ENCODE data around the gene PKP1. TPM values are rescaled to one million over a fixed set of nuclear protein-coding genes. Genes with fewer than 3 reads are reported as not detected.

Gene PKP1
- total RNA-seq, 1 donor from 2014 or later, result 0.02 TPM

DNA sequence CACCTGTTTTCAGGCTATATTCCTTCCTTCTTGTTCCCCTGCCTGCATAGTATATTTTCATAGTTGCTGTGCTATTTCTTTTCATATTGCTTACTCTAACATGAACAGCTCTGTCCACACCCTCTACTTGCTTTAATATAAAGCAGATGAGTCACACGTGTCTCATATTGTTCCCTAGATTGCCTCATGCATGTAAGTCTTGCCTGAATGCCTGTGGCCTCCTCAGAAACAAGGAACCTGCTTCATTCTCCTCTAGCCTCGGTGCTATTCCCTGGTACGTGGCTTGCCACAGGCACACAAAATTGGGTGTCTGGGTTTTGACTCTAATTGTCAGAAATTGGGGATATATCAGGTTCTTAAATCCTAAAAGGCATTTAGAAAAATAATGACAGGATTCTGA, 16.5 kb upstream of the PKP1 start:
- TF ChIP-seq, protein P1, sequence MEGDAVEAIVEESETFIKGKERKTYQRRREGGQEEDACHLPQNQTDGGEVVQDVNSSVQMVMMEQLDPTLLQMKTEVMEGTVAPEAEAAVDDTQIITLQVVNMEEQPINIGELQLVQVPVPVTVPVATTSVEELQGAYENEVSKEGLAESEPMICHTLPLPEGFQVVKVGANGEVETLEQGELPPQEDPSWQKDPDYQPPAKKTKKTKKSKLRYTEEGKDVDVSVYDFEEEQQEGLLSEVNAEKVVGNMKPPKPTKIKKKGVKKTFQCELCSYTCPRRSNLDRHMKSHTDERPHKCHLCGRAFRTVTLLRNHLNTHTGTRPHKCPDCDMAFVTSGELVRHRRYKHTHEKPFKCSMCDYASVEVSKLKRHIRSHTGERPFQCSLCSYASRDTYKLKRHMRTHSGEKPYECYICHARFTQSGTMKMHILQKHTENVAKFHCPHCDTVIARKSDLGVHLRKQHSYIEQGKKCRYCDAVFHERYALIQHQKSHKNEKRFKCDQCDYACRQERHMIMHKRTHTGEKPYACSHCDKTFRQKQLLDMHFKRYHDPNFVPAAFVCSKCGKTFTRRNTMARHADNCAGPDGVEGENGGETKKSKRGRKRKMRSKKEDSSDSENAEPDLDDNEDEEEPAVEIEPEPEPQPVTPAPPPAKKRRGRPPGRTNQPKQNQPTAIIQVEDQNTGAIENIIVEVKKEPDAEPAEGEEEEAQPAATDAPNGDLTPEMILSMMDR (IDR thresholded peaks at IDR 0.05), result no peak
- no peak for TF ChIP-seq EZH2phosphoT487 (IDR thresholded peaks at IDR 0.05)
- no peak for TF ChIP-seq EZH2 (IDR thresholded peaks at IDR 0.05)
- Mint-ChIP-seq H3K27ac (no peak overlapping the region), H3K27me3 (ENCODE audit: insufficient read depth, low read depth) (peaks cover 4% of the 10 kb centered on the region), H3K36me3 (no peaks in the 10 kb centered on the region), H3K4me1 (peaks cover 5% of the 10 kb centered on the region), H3K9me3 (no peaks in the 10 kb centered on the region), H3K4me3 (no peak overlapping the region)
- H3K9me3 ChIP-seq (ENCODE audit: low read depth), result no peaks in the 10 kb centered on the region
- no peak for DNase-seq (ENCODE audit: low spot score)
- H3K4me2 ChIP-seq, result no peak overlapping the region
- no peaks in the 10 kb centered on the region for H3F3A ChIP-seq (ENCODE audit: low read depth)
- no peak overlapping the region for H3K9ac ChIP-seq
- no peaks in the 10 kb centered on the region for H3K79me2 ChIP-seq (ENCODE audit: low read depth)
- H3K4me3 ChIP-seq, result no peak overlapping the region
- no peak overlapping the region for H2AFZ ChIP-seq (replicated peaks)
- no peak overlapping the region for H3K27ac ChIP-seq
- no peaks in the 10 kb centered on the region for H4K20me1 ChIP-seq (ENCODE audit: low read depth)
- no peaks in the 10 kb centered on the region for H3K4me1 ChIP-seq
- no peaks in the 10 kb centered on the region for H3K27me3 ChIP-seq
- H3K36me3 ChIP-seq, result no peaks in the 10 kb centered on the region

DNA sequence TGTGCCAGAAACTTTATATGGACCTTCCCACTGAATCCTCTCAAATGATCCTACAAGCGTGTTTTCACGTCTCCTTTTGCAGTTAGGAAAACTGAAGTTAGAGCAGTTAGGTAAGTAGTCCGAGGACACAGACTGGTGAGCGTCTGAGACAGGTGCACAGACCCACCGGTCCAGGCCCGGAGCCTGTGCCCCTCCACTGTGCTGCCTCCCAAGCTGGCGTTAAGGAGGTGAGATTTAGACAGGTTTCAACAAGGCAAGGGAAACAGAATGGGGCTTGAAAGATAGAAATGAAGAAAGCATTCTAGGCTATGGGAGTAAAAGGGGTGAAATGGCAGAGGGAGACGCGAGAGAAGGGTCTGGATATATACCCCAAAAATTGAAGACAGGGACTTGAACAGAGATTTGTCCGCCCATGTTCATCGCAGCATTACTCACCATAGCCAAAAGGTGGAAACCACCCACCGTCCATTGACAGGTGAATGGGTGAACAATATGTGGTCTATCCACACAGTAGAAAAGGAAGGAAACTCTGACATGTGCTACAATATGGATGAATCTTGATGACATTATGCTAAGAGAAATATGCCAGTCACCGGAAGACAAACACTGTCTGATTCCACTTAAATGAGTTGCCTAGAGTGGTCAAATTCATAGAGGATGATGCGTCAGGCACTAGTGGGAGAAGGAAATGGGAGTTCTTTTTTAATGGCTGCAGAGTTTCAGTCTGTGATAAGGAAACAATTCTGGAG, 15.7 kb upstream of the PKP1 start:
- H3K4me2 ChIP-seq, result no peak overlapping the region
- DNase-seq (ENCODE audit: low spot score), result no peak
- H3K9me3 Mint-ChIP-seq, result no peaks in the 10 kb centered on the region

DNA sequence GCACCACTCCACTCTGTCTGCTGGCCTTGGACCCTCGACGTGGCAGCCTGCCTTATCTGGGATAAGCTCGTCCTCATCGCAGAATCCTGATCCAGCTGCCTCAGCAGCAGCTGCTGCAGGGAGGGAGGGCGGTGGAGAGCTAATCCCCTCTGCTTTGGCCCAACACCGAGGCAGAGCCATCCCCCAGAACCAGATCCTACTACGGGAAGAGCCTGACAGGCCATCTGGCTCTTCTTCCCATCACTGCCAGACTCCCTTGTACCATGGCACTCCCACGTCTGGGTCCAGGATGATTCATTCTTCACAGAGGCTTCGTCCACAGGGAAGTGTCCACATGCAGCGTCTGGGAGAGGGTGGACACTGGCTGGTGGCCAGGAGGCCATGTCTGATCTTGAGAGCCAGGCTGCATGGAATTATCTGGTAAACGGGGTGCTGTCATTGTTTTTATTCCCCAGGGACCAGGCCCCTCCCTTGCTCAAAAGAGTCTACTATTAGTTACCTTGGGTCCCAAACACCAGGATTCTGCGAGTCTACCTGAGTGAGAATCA, 14.6 kb upstream of the PKP1 start:
- Histone ChIP-seq H3K9ac (no peak overlapping the region), H2AFZ (replicated peaks) (no peak overlapping the region), H3K27ac (no peak overlapping the region), H3K4me1 (no peaks in the 10 kb centered on the region), H3K79me2 (ENCODE audit: low read depth) (no peaks in the 10 kb centered on the region), H3K36me3 (no peaks in the 10 kb centered on the region), H3K4me2 (no peak overlapping the region), H4K20me1 (ENCODE audit: low read depth) (no peaks in the 10 kb centered on the region), H3K4me3 (no peak overlapping the region), H3K27me3 (no peaks in the 10 kb centered on the region), H3F3A (ENCODE audit: low read depth) (no peaks in the 10 kb centered on the region), H3K9me3 (ENCODE audit: low read depth) (no peaks in the 10 kb centered on the region)
- H3K27ac Mint-ChIP-seq, result no peak overlapping the region
- TF ChIP-seq, protein P1 (IDR thresholded peaks at IDR 0.05), result no peak
- no peak for TF ChIP-seq EZH2 (IDR thresholded peaks at IDR 0.05)
- no peak for TF ChIP-seq EZH2phosphoT487 (IDR thresholded peaks at IDR 0.05)
- no peaks in the 10 kb centered on the region for H3K36me3 Mint-ChIP-seq
- peaks cover 8% of the 10 kb centered on the region for H3K4me1 Mint-ChIP-seq
- H3K27me3 Mint-ChIP-seq (ENCODE audit: insufficient read depth, low read depth), result peaks cover 8% of the 10 kb centered on the region
- H3K4me3 Mint-ChIP-seq, result no peak overlapping the region
- DNase-seq (ENCODE audit: low spot score), result peak; percentile 64
- H3K9me3 Mint-ChIP-seq, result no peaks in the 10 kb centered on the region

More for the DNA sequence above, 15.7 kb upstream of the PKP1 start:
- Histone ChIP-seq H4K20me1 (ENCODE audit: low read depth) (no peaks in the 10 kb centered on the region), H3K4me1 (no peaks in the 10 kb centered on the region), H3K4me3 (no peak overlapping the region), H2AFZ (replicated peaks) (no peak overlapping the region), H3F3A (ENCODE audit: low read depth) (no peaks in the 10 kb centered on the region), H3K27me3 (no peaks in the 10 kb centered on the region), H3K9ac (no peak overlapping the region), H3K79me2 (ENCODE audit: low read depth) (no peaks in the 10 kb centered on the region), H3K27ac (no peak overlapping the region), H3K9me3 (ENCODE audit: low read depth) (no peaks in the 10 kb centered on the region), H3K36me3 (no peaks in the 10 kb centered on the region)
- TF ChIP-seq, protein P1 (IDR thresholded peaks at IDR 0.05), result no peak
- TF ChIP-seq EZH2 (IDR thresholded peaks at IDR 0.05), result no peak
- TF ChIP-seq EZH2phosphoT487 (IDR thresholded peaks at IDR 0.05), result no peak
- H3K4me1 Mint-ChIP-seq, result peaks cover 6% of the 10 kb centered on the region
- H3K27me3 Mint-ChIP-seq (ENCODE audit: insufficient read depth, low read depth), result peaks cover 5% of the 10 kb centered on the region
- no peak overlapping the region for H3K4me3 Mint-ChIP-seq
- no peaks in the 10 kb centered on the region for H3K36me3 Mint-ChIP-seq
- no peak overlapping the region for H3K27ac Mint-ChIP-seq
